Activated naive CD8-positive, alpha-beta T cell treated with anti-CD3 and anti-CD28 coated beads, Interleukin-2, amount 10 ng/mL, durations not matched to agents 7 days and 5 days (primary cell): ENCODE measurements around the gene BOD1. TPM values are rescaled to one million over a fixed set of nuclear protein-coding genes. Genes with fewer than 3 reads are reported as not detected.

ENCODE experiments used
- ATAC-seq: fragments of 150-1000 bp; cut with Tn5 transposase; one replicate; pipeline ENCODE4 v1.10.0; 2021; ENCODE audit warnings: low read depth, moderate library complexity
- POLR2A ChIA-PET: fragments of 350-600 bp; sonication (Branson Sonifier 250); formaldehyde crosslinking; loops from one replicate; lab custom pipeline; 2021; ENCODE audit warnings: antibody characterized with exemption; lab: Charles Lee
- DNase-seq: peaks from one replicate; pipeline ENCODE4 v3.0.0; 2021
- H3K27ac Mint-ChIP-seq: one replicate; pipeline ENCODE4 v1.8.0; 2022; ENCODE audit warnings: mild to moderate bottlenecking, mixed read lengths
- H3K27me3 Mint-ChIP-seq: one replicate; pipeline ENCODE4 v1.8.0; 2022; ENCODE audit warnings: mild to moderate bottlenecking, moderate library complexity, mixed read lengths
- H3K36me3 Mint-ChIP-seq: one replicate; pipeline ENCODE4 v1.8.0; 2021; ENCODE audit warnings: mild to moderate bottlenecking, mixed read lengths
- H3K4me1 Mint-ChIP-seq: one replicate; pipeline ENCODE4 v1.8.0; 2021; ENCODE audit warnings: mixed read lengths
- H3K4me3 Mint-ChIP-seq: one replicate; pipeline ENCODE4 v1.8.0; 2022; ENCODE audit warnings: mild to moderate bottlenecking, moderate library complexity, mixed read lengths
- H3K9me3 Mint-ChIP-seq: one replicate; pipeline ENCODE4 v1.8.0; 2021; ENCODE audit warnings: mixed read lengths
- total RNA-seq, 2 experiments: library from RNA; stranded (reverse); gene quantifications; one replicate each; pipeline ENCODE4 v1.2.3, GENCODE V29; 2021

The BOD1 gene
- total RNA-seq, 2 experiments from 2014 or later: 21.5 to 23.1 TPM

DNA sequence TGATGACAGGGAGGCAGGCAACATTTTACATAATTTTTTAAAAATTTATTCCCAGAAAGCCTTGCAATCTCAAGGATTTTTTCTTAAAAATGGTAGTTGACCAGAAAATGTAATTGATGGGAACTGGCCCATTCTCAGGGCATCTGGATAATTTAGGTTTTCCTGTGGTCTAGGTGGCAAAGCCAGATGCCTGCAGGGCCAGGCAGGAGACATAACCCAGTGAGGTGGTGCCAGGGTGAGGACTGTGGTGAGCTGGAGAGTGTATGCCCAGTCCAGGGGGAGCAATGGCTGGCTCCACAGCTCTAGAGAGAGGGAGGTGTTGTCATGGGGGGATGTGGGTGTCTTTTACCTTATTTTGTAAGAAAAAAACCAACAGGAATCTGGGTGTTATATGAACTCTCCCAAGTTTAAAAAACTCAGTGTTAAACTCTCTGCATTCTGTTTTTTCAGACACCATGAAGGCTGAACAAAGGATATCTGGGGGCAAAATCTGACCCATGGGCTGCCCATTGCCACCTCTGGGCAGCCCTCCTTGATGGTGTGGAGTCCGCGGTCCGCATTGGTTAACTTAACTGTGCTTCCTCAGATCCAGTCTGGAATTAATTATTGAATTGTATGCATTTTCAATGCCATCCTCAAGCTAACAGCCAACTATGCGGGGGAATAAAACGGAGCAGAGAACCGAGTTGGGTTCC is 43.9 kb downstream of the BOD1 start:
- ATAC-seq (peak; percentile 10), DNase-seq (no peak)
- POLR2A ChIA-PET: no interaction called here
- Mint-ChIP-seq H3K27me3 (peaks cover 15% of the 10 kb centered on the region), H3K9me3 (peaks cover 1% of the 10 kb centered on the region), H3K27ac (no peak overlapping the region), H3K36me3 (no peaks in the 10 kb centered on the region), H3K4me1 (peaks cover 2% of the 10 kb centered on the region), H3K4me3 (no peak overlapping the region)

DNA sequence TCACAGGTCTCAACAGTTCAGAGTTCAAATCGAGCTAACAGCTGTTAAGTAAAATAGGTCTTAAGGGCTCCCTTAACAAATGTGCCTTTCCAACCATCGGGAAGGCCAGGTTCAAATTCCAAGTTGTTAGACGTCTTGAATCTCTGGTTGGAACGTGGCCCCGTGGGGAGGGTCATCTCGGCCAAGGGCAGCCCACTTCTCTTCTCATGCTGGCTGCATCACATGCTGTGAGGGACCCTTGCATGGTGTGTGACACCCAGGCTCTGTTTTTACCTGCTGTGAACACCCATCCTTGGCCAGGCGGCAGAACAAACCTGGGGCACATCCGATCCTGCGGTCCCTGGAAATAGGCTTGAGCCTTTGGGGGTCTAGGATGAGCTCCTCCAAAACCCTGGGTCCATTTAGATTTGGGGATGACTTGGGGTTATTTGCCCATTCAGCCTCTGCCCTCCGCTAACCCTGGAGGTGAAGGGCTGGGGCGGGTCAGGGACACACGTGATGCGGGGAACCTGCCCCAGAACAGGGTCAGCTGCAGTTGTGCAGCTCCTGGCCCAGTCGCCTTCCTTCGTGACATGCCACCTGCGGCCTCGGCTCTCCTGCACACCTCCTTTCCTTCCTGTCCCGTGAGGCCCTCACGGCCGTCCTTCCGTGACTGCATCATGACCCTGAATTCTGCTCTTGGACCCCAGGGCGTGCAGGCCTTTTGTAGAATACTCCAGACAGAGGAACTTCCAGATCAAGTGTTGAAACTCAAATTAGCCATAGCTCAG is 45.9 kb downstream of the BOD1 start:
- Mint-ChIP-seq H3K4me1 (peaks cover 2% of the 10 kb centered on the region), H3K27me3 (peaks cover 19% of the 10 kb centered on the region), H3K36me3 (no peaks in the 10 kb centered on the region), H3K9me3 (peaks cover 1% of the 10 kb centered on the region), H3K4me3 (no peak overlapping the region), H3K27ac (no peak overlapping the region)
- DNase-seq: no peak
- ATAC-seq: no peak
- POLR2A ChIA-PET: no interaction called here

DNA sequence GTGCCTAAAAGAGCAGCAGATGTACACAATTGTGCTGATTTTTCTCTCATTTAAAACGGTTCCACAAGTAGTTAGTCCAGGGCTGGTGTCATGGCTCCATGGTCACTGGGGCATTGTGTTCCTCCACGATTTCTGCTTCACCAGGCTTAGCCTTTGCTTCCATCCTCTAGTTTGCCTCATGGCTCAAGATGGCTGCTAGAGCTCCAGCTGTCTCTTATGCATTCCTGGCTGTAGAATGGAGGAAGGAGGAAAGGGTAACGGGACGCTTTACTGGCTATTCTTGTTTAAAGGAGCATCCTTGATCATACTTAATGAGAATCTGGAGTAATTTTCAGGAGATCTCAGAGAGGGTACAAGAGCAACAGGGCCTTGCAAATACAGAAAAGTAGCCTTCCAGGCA is 47.7 kb downstream of the BOD1 start:
- Mint-ChIP-seq H3K36me3 (no peaks in the 10 kb centered on the region), H3K4me3 (no peak overlapping the region), H3K27ac (no peak overlapping the region), H3K9me3 (peaks cover 1% of the 10 kb centered on the region), H3K4me1 (peaks cover 2% of the 10 kb centered on the region), H3K27me3 (peaks cover 19% of the 10 kb centered on the region)
- POLR2A ChIA-PET: no interaction called here
- no peak for DNase-seq
- no peak for ATAC-seq

DNA sequence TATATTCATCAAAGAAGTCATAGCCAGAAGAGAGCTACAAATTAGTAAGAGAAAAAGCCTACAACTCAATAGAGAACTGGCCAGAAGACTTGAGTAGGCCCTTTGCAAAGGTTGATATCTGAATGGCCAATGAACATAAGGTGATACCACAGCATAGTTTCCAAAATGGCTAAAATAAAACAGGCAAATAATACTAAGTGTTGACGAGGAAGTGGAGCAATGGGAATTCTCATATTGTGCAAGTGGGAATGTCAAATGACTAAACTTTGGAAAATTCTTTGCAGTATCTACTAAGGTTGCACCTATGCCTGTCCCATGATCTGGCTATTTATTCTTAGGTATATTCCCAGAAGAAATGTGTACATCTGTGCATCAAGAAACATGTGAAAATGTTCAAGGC is 48.3 kb downstream of the BOD1 start:
- Mint-ChIP-seq H3K9me3 (peaks cover 1% of the 10 kb centered on the region), H3K27me3 (peaks cover 18% of the 10 kb centered on the region), H3K36me3 (no peaks in the 10 kb centered on the region), H3K27ac (no peak overlapping the region), H3K4me3 (no peak overlapping the region), H3K4me1 (peaks cover 1% of the 10 kb centered on the region)
- POLR2A ChIA-PET: no interaction called here
- ATAC-seq: no peak
- DNase-seq: no peak

DNA sequence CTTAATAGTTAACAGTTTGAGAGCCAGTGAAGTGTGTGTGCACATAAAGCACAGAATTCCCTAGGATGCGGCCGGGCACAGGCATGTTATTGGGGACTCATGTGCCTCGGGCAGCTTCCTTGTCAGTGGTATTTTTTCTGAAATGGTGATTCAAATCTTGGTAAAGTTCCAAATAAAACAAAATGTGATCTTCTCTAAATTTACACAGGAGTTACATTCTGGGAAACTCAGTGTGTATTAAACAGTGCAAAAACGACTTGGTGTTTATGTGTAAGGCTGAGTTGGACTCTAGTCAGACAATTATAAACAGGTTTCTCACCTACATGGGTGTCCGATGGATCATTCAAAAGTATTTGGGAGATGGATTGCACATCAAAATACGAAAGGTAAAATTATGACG is 48.9 kb downstream of the BOD1 start:
- H3K36me3 Mint-ChIP-seq: no peaks in the 10 kb centered on the region
- H3K27me3 Mint-ChIP-seq: peaks cover 13% of the 10 kb centered on the region
- H3K4me3 Mint-ChIP-seq: no peak overlapping the region
- H3K9me3 Mint-ChIP-seq: peaks cover 7% of the 10 kb centered on the region
- POLR2A ChIA-PET: no interaction called here
- no peaks in the 10 kb centered on the region for H3K4me1 Mint-ChIP-seq
- DNase-seq: no peak
- no peak overlapping the region for H3K27ac Mint-ChIP-seq
- no peak for ATAC-seq

DNA sequence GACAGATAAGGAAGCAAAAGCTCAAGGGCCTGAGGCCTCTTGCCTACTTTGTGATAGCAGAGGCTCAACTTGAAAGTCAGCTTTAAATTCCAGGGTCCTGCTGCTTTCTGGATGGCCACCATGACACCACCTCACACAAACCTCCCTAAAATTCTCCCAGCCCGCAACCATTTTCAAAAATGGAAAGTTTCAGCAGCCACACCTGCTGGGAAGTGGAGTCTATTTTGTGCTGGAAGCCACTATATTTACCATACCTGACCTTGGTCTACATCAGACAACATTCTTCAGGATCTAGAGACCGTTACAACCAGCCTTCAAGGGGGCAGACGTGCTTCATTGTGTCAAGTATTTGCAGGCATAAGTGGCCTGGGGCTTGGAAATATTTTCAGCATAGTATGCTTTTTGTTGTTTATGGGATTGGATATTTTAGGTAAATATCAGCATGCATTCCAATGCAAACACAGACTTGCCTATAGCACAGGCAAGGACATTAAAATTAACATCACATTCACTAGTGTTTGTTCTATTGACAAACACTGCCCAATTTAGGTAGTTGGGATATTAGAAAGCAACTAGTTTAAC is 50.9 kb downstream of the BOD1 start:
- H3K27me3 Mint-ChIP-seq: peaks cover 6% of the 10 kb centered on the region
- ATAC-seq (no peak), DNase-seq (no peak)
- no peak overlapping the region for H3K27ac Mint-ChIP-seq
- no peaks in the 10 kb centered on the region for H3K4me1 Mint-ChIP-seq
- no peaks in the 10 kb centered on the region for H3K36me3 Mint-ChIP-seq
- POLR2A ChIA-PET: no interaction called here
- peaks cover 13% of the 10 kb centered on the region for H3K9me3 Mint-ChIP-seq
- H3K4me3 Mint-ChIP-seq: no peak overlapping the region

DNA sequence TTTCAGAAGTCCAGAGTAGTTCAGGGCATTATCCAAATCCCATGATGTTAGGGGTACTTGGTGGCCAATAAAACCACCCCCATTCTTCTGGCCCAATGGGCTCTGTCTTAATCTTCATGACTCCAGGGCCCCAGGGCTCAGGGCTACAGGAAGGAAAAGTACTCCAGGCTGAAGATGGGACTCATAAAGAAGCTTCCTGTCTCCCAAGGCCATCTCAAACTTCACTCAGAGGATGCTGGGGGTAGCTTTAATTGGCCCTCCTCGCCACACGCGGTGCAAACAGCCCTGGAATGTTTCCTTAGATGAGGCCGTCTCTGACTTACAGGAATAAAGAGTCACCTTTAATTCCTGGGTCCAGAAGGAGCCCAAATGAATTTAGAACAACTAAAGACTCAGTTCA is 52.3 kb downstream of the BOD1 start:
- POLR2A ChIA-PET: no interaction called here
- peaks cover 6% of the 10 kb centered on the region for H3K27me3 Mint-ChIP-seq
- peaks cover 2% of the 10 kb centered on the region for H3K36me3 Mint-ChIP-seq
- no peak for DNase-seq
- no peaks in the 10 kb centered on the region for H3K4me1 Mint-ChIP-seq
- no peak overlapping the region for H3K27ac Mint-ChIP-seq
- no peak overlapping the region for H3K4me3 Mint-ChIP-seq
- no peak for ATAC-seq
- peaks cover 23% of the 10 kb centered on the region for H3K9me3 Mint-ChIP-seq

DNA sequence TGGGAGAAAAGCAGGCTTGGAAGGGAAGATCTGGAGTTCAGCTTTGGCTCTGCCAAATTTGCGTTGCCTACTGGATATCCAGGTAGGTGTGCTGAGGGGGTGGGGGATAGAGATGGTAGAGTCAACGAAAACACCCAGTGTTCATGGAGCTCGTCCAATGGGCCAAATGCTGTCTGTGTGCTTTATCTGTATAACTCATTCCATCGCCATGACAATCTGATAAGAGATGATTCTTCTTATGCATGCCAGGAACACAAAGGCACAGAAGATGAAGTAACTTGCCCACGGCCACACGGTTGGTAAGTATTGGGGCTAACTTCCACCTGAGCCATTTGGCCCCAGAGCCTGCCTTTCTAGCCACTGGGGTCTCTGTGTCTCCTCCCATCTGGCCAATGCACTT is 53.2 kb downstream of the BOD1 start:
- H3K4me3 Mint-ChIP-seq: no peak overlapping the region
- ATAC-seq (no peak), DNase-seq (no peak)
- peaks cover 7% of the 10 kb centered on the region for H3K27me3 Mint-ChIP-seq
- peaks cover 2% of the 10 kb centered on the region for H3K36me3 Mint-ChIP-seq
- H3K4me1 Mint-ChIP-seq: no peaks in the 10 kb centered on the region
- no peak overlapping the region for H3K27ac Mint-ChIP-seq
- peaks cover 24% of the 10 kb centered on the region for H3K9me3 Mint-ChIP-seq
- POLR2A ChIA-PET: no interaction called here

DNA sequence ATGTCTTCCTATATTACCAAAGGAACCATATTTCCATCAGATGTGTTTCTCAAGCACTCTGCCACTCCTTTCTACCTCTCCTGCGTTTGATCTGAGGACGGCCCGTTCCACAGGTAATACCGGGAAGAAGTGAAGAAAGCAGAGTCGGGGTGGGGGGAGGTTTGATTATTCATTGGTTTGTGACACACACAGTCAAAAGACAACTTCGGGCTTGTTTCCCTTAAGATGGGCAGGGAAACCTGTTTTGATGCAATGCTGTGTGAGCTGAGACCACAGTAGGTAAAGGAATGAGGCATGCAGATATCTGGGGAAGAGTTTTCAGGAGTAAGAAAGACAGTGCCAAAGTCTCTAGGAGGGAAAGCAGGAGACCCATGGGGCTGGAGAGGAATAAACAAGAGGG is 54.0 kb downstream of the BOD1 start:
- Mint-ChIP-seq H3K36me3 (peaks cover 2% of the 10 kb centered on the region), H3K27me3 (peaks cover 8% of the 10 kb centered on the region), H3K9me3 (peaks cover 25% of the 10 kb centered on the region), H3K4me1 (no peaks in the 10 kb centered on the region), H3K27ac (no peak overlapping the region), H3K4me3 (no peak overlapping the region)
- DNase-seq (no peak), ATAC-seq (no peak)
- POLR2A ChIA-PET: no interaction called here
